Common myeloid progenitor, CD34-positive (primary cell): Measurements from ENCODE around the gene ITGB5.

ENCODE experiments used
- CTCF ChIA-PET: fragments of 350-600 bp; sonication (Branson Sonifier 250); formaldehyde crosslinking; loops from one replicate; lab custom pipeline; 2021; ENCODE audit warnings: antibody characterized with exemption; lab: Charles Lee
- POLR2A ChIA-PET: fragments of 350-600 bp; sonication (Branson Sonifier 250); formaldehyde crosslinking; loops from one replicate; lab custom pipeline; 2021; ENCODE audit warnings: antibody characterized with exemption; lab: Charles Lee
- DNase-seq, 3 donors: peaks; one replicate each; pipeline versions ENCODE4 v3.0.0 to v3.0.0-alpha.2; 2013
- H3K27ac ChIP-seq, 2 experiments: 1 replicate in 1 of 2; 2 replicates in 1 of 2; pipeline ENCODE4 v1.7.0; 2013; ENCODE audit warnings: inconsistent platforms in 2 of 2, low read length in 2 of 2, mild to moderate bottlenecking in 2 of 2, low read depth in 1 of 2, moderate library complexity in 1 of 2; ENCODE audit not compliant: severe bottlenecking in 2 of 2, insufficient read depth in 1 of 2, poor library complexity in 1 of 2
- H3K27me3 ChIP-seq, 5 experiments: replicated peaks in 2 of 5; 1 replicate in 3 of 5; 2 replicates in 2 of 5; pipeline versions ENCODE4 v1.6.1 to v1.7.0; 2013; ENCODE audit warnings: low read length in 4 of 5, mild to moderate bottlenecking in 2 of 5, moderate library complexity in 2 of 5, inconsistent platforms in 1 of 5; ENCODE audit not compliant: insufficient read depth in 5 of 5, control insufficient read depth in 4 of 5
- H3K36me3 ChIP-seq, 4 experiments: 1 replicate in 2 of 4; 2 replicates in 2 of 4; pipeline versions ENCODE4 v1.6.1 to v1.7.0; 2013; ENCODE audit warnings: low read length in 3 of 4, control low read depth in 1 of 4, mild to moderate bottlenecking in 1 of 4; ENCODE audit not compliant: control insufficient read depth in 4 of 4, insufficient read depth in 4 of 4
- H3K4me1 ChIP-seq, 4 experiments: 1 replicate in 3 of 4; 2 replicates in 1 of 4; pipeline versions ENCODE4 v1.6.1 to v1.7.1; 2013; ENCODE audit warnings: low read length in 3 of 4, mild to moderate bottlenecking in 3 of 4, control low read depth in 1 of 4, inconsistent platforms in 1 of 4, moderate library complexity in 1 of 4; ENCODE audit not compliant: control insufficient read depth in 4 of 4, insufficient read depth in 4 of 4; ENCODE audit errors: control extremely low read depth in 1 of 4
- H3K4me3 ChIP-seq, 7 experiments: 1 replicate in 4 of 7; 2 replicates in 3 of 7; pipeline versions ENCODE4 v1.5.1 to v1.7.0; 2013; ENCODE audit warnings: mild to moderate bottlenecking in 7 of 7, low read length in 6 of 7, moderate library complexity in 6 of 7, inconsistent platforms in 2 of 7, low read depth in 2 of 7, control low read depth in 1 of 7; ENCODE audit not compliant: insufficient read depth in 4 of 7, control insufficient read depth in 1 of 7; ENCODE audit errors: extremely low read depth in 1 of 7
- H3K9me3 ChIP-seq, 5 experiments: 1 replicate in 4 of 5; 2 replicates in 1 of 5; pipeline versions ENCODE4 v1.6.1 to v1.7.1; 2013; ENCODE audit warnings: low read length in 4 of 5, mild to moderate bottlenecking in 2 of 5, inconsistent platforms in 1 of 5, low read depth in 1 of 5, moderate library complexity in 1 of 5; ENCODE audit not compliant: control insufficient read depth in 4 of 5, insufficient read depth in 2 of 5; ENCODE audit errors: control extremely low read depth in 1 of 5
- WGBS: methylation state at CpG from one replicate; pipeline ENCODE4 v1.1.5; 2013; ENCODE audit not compliant: insufficient coverage; 5-methylcytosine and 5-hydroxymethylcytosine counted together

The ITGB5 gene

GRCh38 chr3:124805671-124806070, 81.5 kb downstream of the ITGB5 start:
- POLR2A ChIA-PET = no interaction called here

GRCh38 chr3:124804875-124805274, 82.3 kb downstream of the ITGB5 start:
- Histone ChIP-seq H3K4me1 (no peaks in the 10 kb centered on the region), H3K27ac (no peak overlapping the region), H3K27me3 (peaks cover 0 to 2% (median 0%) of the 10 kb centered on the region in 5 experiments), H3K4me3 (no peak overlapping the region), H3K9me3 (no peaks in the 10 kb centered on the region), H3K36me3 (no peaks in the 10 kb centered on the region)
- DNase-seq = no peak
- WGBS = 86% methylated on average over 6 of the region's 7 CpGs
- CTCF ChIA-PET = interaction anchor here (0.6 to 2.8 kb wide), 2 partner anchors 73 to 97 kb away, joined by 3 to 7 read pairs; no protein-coding TSS in a partner anchor
- POLR2A ChIA-PET = no interaction called here

More at GRCh38 chr3:124805671-124806070, 81.5 kb downstream of the ITGB5 start:
- Histone ChIP-seq H3K27me3 (peaks cover 0 to 2% (median 0%) of the 10 kb centered on the region in 5 experiments), H3K36me3 (no peaks in the 10 kb centered on the region), H3K4me3 (no peak overlapping the region), H3K9me3 (no peaks in the 10 kb centered on the region), H3K27ac (no peak overlapping the region), H3K4me1 (no peaks in the 10 kb centered on the region)
- CTCF ChIA-PET = interaction anchor here (1.2 to 2.8 kb wide), 2 partner anchors 96 to 101 kb away, joined by 3 to 7 read pairs; no protein-coding TSS in a partner anchor
- WGBS = 94% methylated on average over 2 of the region's 4 CpGs
- DNase-seq = no peak

- H3K36me3 ChIP-seq = no peaks in the 10 kb centered on the region
Measured at GRCh38 chr3:124802702-124803101, 84.5 kb downstream of the ITGB5 start.

GRCh38 chr3:124802061-124802698, 85.0 kb downstream of the ITGB5 start:
- Histone ChIP-seq H3K36me3 (no peaks in the 10 kb centered on the region), H3K27me3 (no peaks in the 10 kb centered on the region), H3K9me3 (no peaks in the 10 kb centered on the region), H3K4me3 (no peak overlapping the region), H3K27ac (no peak overlapping the region), H3K4me1 (no peaks in the 10 kb centered on the region)
- WGBS = 95% methylated on average over 8 of the region's 8 CpGs
- CTCF ChIA-PET = interaction anchor here (1.4 kb wide), 1 partner anchor 18 kb away, joined by 5 read pairs; no protein-coding TSS in a partner anchor
- POLR2A ChIA-PET = no interaction called here
- DNase-seq = no peak

More at GRCh38 chr3:124802702-124803101, 84.5 kb downstream of the ITGB5 start:
- POLR2A ChIA-PET = no interaction called here
- Histone ChIP-seq H3K27ac (no peak overlapping the region), H3K4me1 (no peaks in the 10 kb centered on the region), H3K9me3 (no peaks in the 10 kb centered on the region), H3K27me3 (no peaks in the 10 kb centered on the region), H3K4me3 (no peak overlapping the region)
- CTCF ChIA-PET = interaction anchor here (1.4 kb wide), 1 partner anchor 18 kb away, joined by 5 read pairs; no protein-coding TSS in a partner anchor
- DNase-seq = no peak
- 99% methylated on average over 8 of the region's 8 CpGs for WGBS

- Histone ChIP-seq H3K27ac (no peak overlapping the region), H3K27me3 (no peaks in the 10 kb centered on the region), H3K4me1 (no peaks in the 10 kb centered on the region), H3K9me3 (no peaks in the 10 kb centered on the region), H3K36me3 (no peaks in the 10 kb centered on the region), H3K4me3 (no peak overlapping the region)
- WGBS = 95% methylated on average over 10 of the region's 10 CpGs
- DNase-seq = no peak
- POLR2A ChIA-PET = interaction anchor here (0.6 kb wide), 1 partner anchor 246 kb away, joined by 4 read pairs; no protein-coding TSS in a partner anchor
- CTCF ChIA-PET = interaction anchor here (0.6 to 0.8 kb wide), 2 partner anchors 21 to 228 kb away, joined by 3 read pairs; no protein-coding TSS in a partner anchor
Measured at GRCh38 chr3:124800511-124801258, 86.5 kb downstream of the ITGB5 start.

GRCh38 chr3:124800076-124800475, 87.1 kb downstream of the ITGB5 start:
- POLR2A ChIA-PET = interaction anchor here (0.6 kb wide), 1 partner anchor 246 kb away, joined by 4 read pairs; no protein-coding TSS in a partner anchor
- Histone ChIP-seq H3K4me3 (no peak overlapping the region), H3K36me3 (no peaks in the 10 kb centered on the region), H3K27ac (no peak overlapping the region), H3K9me3 (no peaks in the 10 kb centered on the region), H3K4me1 (no peaks in the 10 kb centered on the region), H3K27me3 (no peaks in the 10 kb centered on the region)
- WGBS = 100% methylated on average over 1 of the region's 1 CpG
- CTCF ChIA-PET = interaction anchor here (0.8 kb wide), 1 partner anchor 22 kb away, joined by 3 read pairs; no protein-coding TSS in a partner anchor
- DNase-seq = no peak
